ENCODE results near the gene SULT1C2. TPM values are rescaled to one million over a fixed set of nuclear protein-coding genes. Genes with fewer than 3 reads are reported as not detected.

The SULT1C2 gene
- total RNA-seq, 1 donor from 2014 or later: 1.2 TPM

GRCh38 chr2:108267101-108267500 is 21.6 kb upstream of the SULT1C2 start:
- H3K4me1 ChIP-seq: no peaks in the 10 kb centered on the region
- no peaks in the 10 kb centered on the region for H3K9me3 ChIP-seq
- no peaks in the 10 kb centered on the region for H3K36me3 ChIP-seq
- no peaks in the 10 kb centered on the region for H3K27me3 ChIP-seq (ENCODE audit: low read depth)
- ATAC-seq (peak; percentile 71 to 72), DNase-seq (no peak)
- intact Hi-C loops (cut with DNase I): no loop called here
- TF ChIP-seq CTCF (IDR thresholded peaks at IDR 0.05): no peak
- no peak overlapping the region for H3K4me3 ChIP-seq
- H3K27ac ChIP-seq: peak overlapping the region; percentile 31

- no peak for TF ChIP-seq CTCF (IDR thresholded peaks at IDR 0.05)
- ATAC-seq: peak in 1 of 2 donors; percentile 55
- Histone ChIP-seq H3K9me3 (no peaks in the 10 kb centered on the region), H3K27ac (peak overlapping the region; percentile 31), H3K27me3 (ENCODE audit: low read depth) (no peaks in the 10 kb centered on the region), H3K4me1 (no peaks in the 10 kb centered on the region), H3K4me3 (no peak overlapping the region), H3K36me3 (no peaks in the 10 kb centered on the region)
- no peak for DNase-seq
- intact Hi-C loops (cut with DNase I): no loop called here
These were observed 20.7 kb upstream of the SULT1C2 start for GRCh38 chr2:108268001-108268400.

DNA sequence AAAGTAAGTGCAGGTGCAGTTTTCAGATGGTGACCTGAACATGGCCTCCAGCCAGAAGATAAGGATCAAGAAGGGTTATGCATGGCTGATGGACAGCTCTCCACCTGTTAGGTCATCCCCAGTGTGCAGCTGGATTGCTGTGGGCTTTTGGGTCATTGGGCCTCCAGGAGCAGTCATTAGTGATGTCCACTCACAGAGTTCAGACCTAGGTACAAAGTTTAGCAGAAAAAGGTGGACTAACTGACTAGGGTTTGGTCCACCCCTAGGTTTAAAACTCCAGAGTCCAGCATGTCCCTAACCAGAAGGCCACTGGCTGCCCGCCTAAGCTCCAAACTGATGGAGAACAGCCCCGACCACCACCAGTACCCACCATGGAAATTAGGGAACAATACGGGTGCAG is 18.3 kb upstream of the SULT1C2 start:
- DNase-seq: no peak
- intact Hi-C loops (cut with DNase I): no loop called here
- H3K4me3 ChIP-seq: no peak overlapping the region
- no peaks in the 10 kb centered on the region for H3K9me3 ChIP-seq
- H3K27me3 ChIP-seq (ENCODE audit: low read depth): no peaks in the 10 kb centered on the region
- no peaks in the 10 kb centered on the region for H3K36me3 ChIP-seq
- H3K4me1 ChIP-seq: no peaks in the 10 kb centered on the region
- ATAC-seq: no peak
- no peak for TF ChIP-seq CTCF (IDR thresholded peaks at IDR 0.05)
- H3K27ac ChIP-seq: no peak overlapping the region

DNA sequence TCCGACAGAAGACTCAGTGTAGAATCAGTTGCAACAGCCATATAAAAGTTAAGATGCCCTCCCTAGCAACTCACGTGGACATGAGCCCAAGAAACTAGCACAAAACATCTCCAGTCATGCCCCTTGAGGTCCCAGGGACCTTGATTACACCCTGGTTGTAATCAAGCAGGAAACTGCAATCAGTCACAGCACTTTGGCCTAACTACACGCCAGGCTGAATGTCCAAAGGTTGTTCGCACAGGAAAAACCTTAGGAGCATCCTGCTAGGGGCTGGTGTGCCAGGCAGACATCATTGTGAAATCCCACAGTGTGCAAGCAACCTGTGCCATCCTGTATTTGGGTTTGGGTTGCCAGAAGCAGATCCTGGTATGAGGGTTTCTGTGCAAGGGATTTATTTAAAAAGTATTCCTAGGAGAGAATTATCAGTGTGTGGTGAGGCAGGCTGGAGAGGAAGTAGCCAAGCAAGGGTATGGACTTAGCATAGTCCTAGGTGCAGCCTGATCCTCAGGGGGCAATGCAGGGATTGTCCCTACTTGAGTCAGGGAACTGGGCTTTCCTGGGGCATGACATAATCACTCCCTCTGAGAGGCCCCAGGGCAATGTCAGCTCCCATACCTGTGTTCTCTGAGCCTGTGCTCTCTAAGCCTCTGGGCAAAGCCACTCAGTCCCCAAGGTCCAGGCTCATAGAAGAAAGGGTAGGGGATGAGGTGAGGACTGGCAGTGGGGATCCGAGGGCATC is 17.8 kb upstream of the SULT1C2 start:
- no peak for TF ChIP-seq CTCF (IDR thresholded peaks at IDR 0.05)
- no peak for DNase-seq
- Histone ChIP-seq H3K9me3 (no peaks in the 10 kb centered on the region), H3K27me3 (ENCODE audit: low read depth) (no peaks in the 10 kb centered on the region), H3K4me3 (no peak overlapping the region), H3K27ac (no peak overlapping the region), H3K36me3 (no peaks in the 10 kb centered on the region), H3K4me1 (no peaks in the 10 kb centered on the region)
- intact Hi-C loops (cut with DNase I): no loop called here
- no peak for ATAC-seq

GRCh38 chr2:108271691-108272253 is 16.9 kb upstream of the SULT1C2 start:
- no peak for DNase-seq
- no peak overlapping the region for H3K27ac ChIP-seq
- no peaks in the 10 kb centered on the region for H3K9me3 ChIP-seq
- H3K4me1 ChIP-seq: no peaks in the 10 kb centered on the region
- intact Hi-C loops (cut with DNase I): no loop called here
- no peak overlapping the region for H3K4me3 ChIP-seq
- no peaks in the 10 kb centered on the region for H3K36me3 ChIP-seq
- no peak for TF ChIP-seq CTCF (IDR thresholded peaks at IDR 0.05)
- ATAC-seq: no peak
- H3K27me3 ChIP-seq (ENCODE audit: low read depth): no peaks in the 10 kb centered on the region
